Activated B cell treated with CpG ODN at 0.5 μM for 24 hours (primary cell): ENCODE results near the gene TERT. TPM values are rescaled to one million over a fixed set of nuclear protein-coding genes. Genes with fewer than 3 reads are reported as not detected.
A peak's percentile ranks its signal among the peaks of the same experiment; 100 is the strongest.
"Not testable (repeated sequence)": the region's sequence is repeated elsewhere in the genome, so short reads cannot be mapped to it uniquely, and the experiment has no call there.

ENCODE experiments used
- ATAC-seq: fragments of 200-7000 bp; cut with Tn5 transposase; one replicate; pipeline ENCODE4 v1.10.0; 2021; ENCODE audit warnings: low read depth, mild to moderate bottlenecking, moderate library complexity
- CTCF ChIA-PET: fragments of 350-600 bp; sonication (Branson Sonifier 250); formaldehyde crosslinking; loops from one replicate; lab custom pipeline; 2021; ENCODE audit warnings: antibody characterized with exemption; lab: Charles Lee
- POLR2A ChIA-PET: fragments of 350-600 bp; sonication (Branson Sonifier 250); formaldehyde crosslinking; loops from one replicate; lab custom pipeline; 2021; ENCODE audit warnings: antibody characterized with exemption; lab: Charles Lee
- DNase-seq: peaks from one replicate; pipeline ENCODE4 v3.0.0; 2022
- H3K27ac Mint-ChIP-seq: one replicate; pipeline ENCODE4 v1.8.0; 2020; ENCODE audit warnings: mixed read lengths
- H3K27me3 Mint-ChIP-seq: one replicate; pipeline ENCODE4 v1.8.0; 2021; ENCODE audit warnings: mixed read lengths
- H3K36me3 Mint-ChIP-seq: one replicate; pipeline ENCODE4 v1.8.0; 2021; ENCODE audit warnings: low read depth, mixed read lengths
- H3K4me1 Mint-ChIP-seq: one replicate; pipeline ENCODE4 v1.8.0; 2021; ENCODE audit warnings: mixed read lengths
- H3K4me3 Mint-ChIP-seq: one replicate; pipeline ENCODE4 v1.8.0; 2020; ENCODE audit warnings: mild to moderate bottlenecking, mixed read lengths
- H3K9me3 Mint-ChIP-seq: one replicate; pipeline ENCODE4 v1.8.0; 2020; ENCODE audit warnings: mixed read lengths
- CTCF ChIP-seq: fragments of 200-600 bp; IDR thresholded peaks from one replicate; pipeline ENCODE4 v1.8.0; 2022; ENCODE audit warnings: antibody characterized with exemption, mild to moderate bottlenecking
- intact Hi-C: fragments of 100-400 bp; cut with micrococcal nuclease; formaldehyde crosslinking; loops from one replicate; pipeline ENCODE4 v1.15.1; 2024
- total RNA-seq: library from RNA; stranded (reverse); gene quantifications from 2 replicates; pipeline ENCODE4 v1.2.3, GENCODE V29; 2022

Gene TERT
- total RNA-seq, 1 donor from 2014 or later = 0.35 TPM

- intact Hi-C loops, ATAC-seq, H3K27me3 Mint-ChIP-seq, CTCF ChIA-PET, H3K4me1 Mint-ChIP-seq, H3K4me3 Mint-ChIP-seq, H3K9me3 Mint-ChIP-seq, H3K27ac Mint-ChIP-seq: not testable (repeated sequence)
- peaks cover 71% of the 10 kb centered on the region for H3K36me3 Mint-ChIP-seq
- POLR2A ChIA-PET = interaction anchor here (1.1 kb wide), 1 partner anchor 9 kb away, joined by 3 read pairs; no protein-coding TSS in a partner anchor
- DNase-seq = peak; percentile 5
Measured at GRCh38 chr5:1326901-1327756, 32.3 kb upstream of the TERT start.

GRCh38 chr5:1326532-1326875 lies 31.6 kb upstream of the TERT start:
- H3K4me1 Mint-ChIP-seq, ATAC-seq, DNase-seq, H3K4me3 Mint-ChIP-seq, POLR2A ChIA-PET, H3K27ac Mint-ChIP-seq, H3K9me3 Mint-ChIP-seq, H3K27me3 Mint-ChIP-seq, intact Hi-C loops, CTCF ChIA-PET: not testable (repeated sequence)
- H3K36me3 Mint-ChIP-seq = peaks cover 71% of the 10 kb centered on the region

- no peak overlapping the region for H3K27ac Mint-ChIP-seq
- no peaks in the 10 kb centered on the region for H3K27me3 Mint-ChIP-seq
- H3K9me3 Mint-ChIP-seq = no peaks in the 10 kb centered on the region
- intact Hi-C loops = no loop called here
- DNase-seq = peak; percentile 10
- ChIA-PET CTCF (no interaction called here), POLR2A (no interaction called here)
- H3K4me3 Mint-ChIP-seq = no peak overlapping the region
- no peak for ATAC-seq
- no peak for TF ChIP-seq CTCF
- H3K4me1 Mint-ChIP-seq = no peaks in the 10 kb centered on the region
- peaks cover 71% of the 10 kb centered on the region for H3K36me3 Mint-ChIP-seq
Measured at GRCh38 chr5:1325870-1326531, 31.1 kb upstream of the TERT start.

GRCh38 chr5:1325191-1325741 lies 30.4 kb upstream of the TERT start:
- POLR2A ChIA-PET = no interaction called here
- DNase-seq = peak; percentile 5

GRCh38 chr5:1324719-1325190 lies 29.9 kb upstream of the TERT start:
- POLR2A ChIA-PET = no interaction called here
- Mint-ChIP-seq H3K36me3 (peaks cover 70% of the 10 kb centered on the region), H3K27me3 (no peaks in the 10 kb centered on the region), H3K27ac (no peak overlapping the region), H3K4me1 (no peaks in the 10 kb centered on the region), H3K4me3 (no peak overlapping the region), H3K9me3 (no peaks in the 10 kb centered on the region)
- CTCF ChIA-PET = no interaction called here
- ATAC-seq = no peak
- no peak for DNase-seq
- no peak for TF ChIP-seq CTCF
- intact Hi-C loops = no loop called here

More at GRCh38 chr5:1325191-1325741, 30.4 kb upstream of the TERT start:
- H3K4me3 Mint-ChIP-seq = no peak overlapping the region
- H3K9me3 Mint-ChIP-seq = no peaks in the 10 kb centered on the region
- CTCF ChIA-PET = no interaction called here
- no peak overlapping the region for H3K27ac Mint-ChIP-seq
- intact Hi-C loops = no loop called here
- H3K36me3 Mint-ChIP-seq = peaks cover 70% of the 10 kb centered on the region
- H3K4me1 Mint-ChIP-seq = no peaks in the 10 kb centered on the region
- no peak for TF ChIP-seq CTCF
- no peak for ATAC-seq
- H3K27me3 Mint-ChIP-seq = no peaks in the 10 kb centered on the region

GRCh38 chr5:1324301-1324700 lies 29.4 kb upstream of the TERT start:
- no peaks in the 10 kb centered on the region for H3K9me3 Mint-ChIP-seq
- no peak overlapping the region for H3K27ac Mint-ChIP-seq
- no peaks in the 10 kb centered on the region for H3K27me3 Mint-ChIP-seq
- CTCF ChIA-PET = no interaction called here
- H3K4me3 Mint-ChIP-seq = no peak overlapping the region
- H3K36me3 Mint-ChIP-seq = peaks cover 73% of the 10 kb centered on the region
- intact Hi-C loops = no loop called here
- ATAC-seq (no peak), DNase-seq (peak; percentile 9)
- no peak for TF ChIP-seq CTCF
- POLR2A ChIA-PET = interaction anchor here (0.5 kb wide), 1 partner anchor 41 kb away, joined by 17 read pairs; no protein-coding TSS in a partner anchor
- no peaks in the 10 kb centered on the region for H3K4me1 Mint-ChIP-seq
